ENCODE data around the gene TICAM1.
"Not testable (repeated sequence)": the region's sequence is repeated elsewhere in the genome, so short reads cannot be mapped to it uniquely, and the experiment has no call there.

The TICAM1 gene

DNA sequence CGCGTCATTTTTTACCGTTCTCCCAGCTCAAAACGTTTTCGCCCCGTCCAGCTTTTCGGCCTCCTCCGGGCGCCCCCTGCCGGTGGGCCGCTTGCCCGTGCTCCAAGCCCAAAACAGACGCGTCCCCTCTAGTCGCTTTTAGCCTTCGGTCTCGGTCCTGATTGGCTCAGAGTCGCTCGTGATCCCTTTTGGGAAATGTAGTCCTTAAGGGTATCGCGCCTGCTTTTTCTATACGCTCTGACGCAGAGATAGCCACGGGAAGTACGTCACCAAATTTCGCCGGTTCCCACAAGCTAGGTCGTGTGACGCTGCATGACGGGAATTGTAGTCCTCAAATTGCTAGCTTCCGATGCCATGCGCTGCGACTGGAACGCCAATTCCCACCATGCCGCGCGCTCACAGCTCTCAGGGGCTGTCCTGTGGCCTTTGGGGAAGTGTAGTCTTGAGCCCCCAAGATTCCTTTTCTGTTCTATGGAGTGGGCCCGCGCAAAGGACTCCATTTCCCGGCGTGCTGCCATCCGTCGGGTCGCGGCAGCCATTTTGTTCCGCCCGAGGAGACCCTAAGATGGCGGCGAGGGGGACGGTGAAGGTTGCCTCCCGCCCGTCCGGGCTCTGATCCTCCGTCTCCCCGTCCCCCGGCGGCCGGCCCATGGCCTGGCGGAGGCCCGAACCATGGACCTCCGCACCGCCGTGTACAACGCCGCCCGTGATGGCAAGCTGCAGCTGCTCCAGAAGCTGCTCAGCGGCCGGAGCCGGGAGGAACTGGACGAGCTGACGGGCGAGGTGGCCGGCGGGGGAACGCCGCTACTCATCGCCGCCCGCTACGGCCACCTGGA is 40.1 kb downstream of the TICAM1 start, which contains the start of gene FEM1A:
TSS of gene FEM1A (plus strand) at position 552 of the 836 bp plus-strand sequence. CDS start at position 673, 121 bp downstream.
- peaks cover 25% of the 10 kb centered on the region for H3K4me1 ChIP-seq (ENCODE audit: insufficient read depth, low read length)
- no peak within 1 kb of the TSS for H2AFZ ChIP-seq (ENCODE audit: low read depth, low read length)
- H3K9me3 ChIP-seq (ENCODE audit: low read length): no peaks in the 10 kb centered on the region
- H3K36me3 ChIP-seq (ENCODE audit: insufficient read depth, low read length): peaks cover 26% of the 10 kb centered on the region
- peak within 1 kb of the TSS; percentile 75 for H3K4me3 ChIP-seq (ENCODE audit: low read length)
- no peaks in the 10 kb centered on the region for H3K27me3 ChIP-seq (ENCODE audit: insufficient read depth, low read length)

DNA sequence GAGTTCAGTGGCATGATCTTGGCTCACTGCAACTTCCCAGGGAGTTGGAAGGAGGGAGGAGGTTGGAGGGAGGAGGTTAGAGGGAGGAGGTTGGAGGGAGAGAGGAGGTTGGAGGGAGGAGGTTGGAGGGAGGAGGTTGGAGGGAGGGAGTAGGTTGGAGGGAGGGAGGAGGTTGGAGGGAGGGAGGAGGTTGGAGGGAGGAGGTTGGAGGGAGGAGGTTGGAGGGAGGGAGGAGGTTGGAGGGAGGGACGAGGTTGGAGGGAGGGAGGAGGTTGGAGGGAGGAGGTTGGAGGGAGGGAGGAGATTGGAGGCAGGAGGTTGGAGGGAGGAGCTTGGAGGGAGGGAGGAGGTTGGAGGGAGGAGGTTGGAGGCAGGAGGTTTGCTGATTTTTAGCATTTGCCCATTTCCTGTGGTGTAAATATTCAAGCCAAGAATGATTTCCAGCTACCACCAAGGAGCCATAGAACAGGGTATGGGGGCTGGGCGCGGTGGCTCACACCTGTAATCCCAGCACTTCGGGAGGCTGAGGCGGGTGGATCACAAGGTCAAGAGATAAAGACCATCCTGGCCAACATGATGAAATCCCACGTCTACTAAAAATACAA is 45.0 kb downstream of the TICAM1 start:
- not testable (repeated sequence) for H3K36me3 ChIP-seq (ENCODE audit: insufficient read depth, low read length); H3K9me3 ChIP-seq (ENCODE audit: low read length); H2AFZ ChIP-seq (ENCODE audit: low read depth, low read length); H3K27me3 ChIP-seq (ENCODE audit: insufficient read depth, low read length); H3K4me3 ChIP-seq (ENCODE audit: low read length); H3K4me1 ChIP-seq (ENCODE audit: insufficient read depth, low read length)

DNA sequence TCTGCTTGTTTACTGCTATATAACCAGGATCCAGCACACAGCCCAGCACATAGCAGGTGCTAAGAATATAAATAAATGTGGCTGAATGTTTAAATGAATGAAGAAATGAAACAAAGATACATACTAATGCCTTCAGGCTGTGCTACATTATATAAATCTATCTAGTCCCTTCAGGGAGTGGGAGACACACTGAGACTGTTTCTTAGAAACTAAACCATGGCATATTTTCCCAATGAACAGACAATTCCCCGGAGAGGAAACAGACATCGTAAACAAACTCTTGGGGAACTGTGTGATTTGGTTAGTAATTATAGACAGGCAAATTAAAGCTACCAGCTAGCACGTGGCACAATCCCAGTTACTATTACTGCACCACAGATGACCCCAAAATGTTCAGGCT is 49.7 kb downstream of the TICAM1 start:
- Histone ChIP-seq H3K4me1 (ENCODE audit: insufficient read depth, low read length) (no peaks in the 10 kb centered on the region), H3K27me3 (ENCODE audit: insufficient read depth, low read length) (no peaks in the 10 kb centered on the region)

GRCh38 chr19:4780860-4781259 is 50.7 kb downstream of the TICAM1 start:
- no peaks in the 10 kb centered on the region for H3K27me3 ChIP-seq (ENCODE audit: insufficient read depth, low read length)
- H2AFZ ChIP-seq (ENCODE audit: low read depth, low read length): no peak overlapping the region

More for the DNA sequence above, 49.7 kb downstream of the TICAM1 start:
- no peaks in the 10 kb centered on the region for H3K36me3 ChIP-seq (ENCODE audit: insufficient read depth, low read length)
- no peak overlapping the region for H3K4me3 ChIP-seq (ENCODE audit: low read length)
- no peak overlapping the region for H2AFZ ChIP-seq (ENCODE audit: low read depth, low read length)
- no peaks in the 10 kb centered on the region for H3K9me3 ChIP-seq (ENCODE audit: low read length)

GRCh38 chr19:4778124-4778523 is 53.4 kb downstream of the TICAM1 start:
- not testable (repeated sequence) for H3K4me1 ChIP-seq (ENCODE audit: insufficient read depth, low read length); H3K27me3 ChIP-seq (ENCODE audit: insufficient read depth, low read length); H3K36me3 ChIP-seq (ENCODE audit: insufficient read depth, low read length); H3K4me3 ChIP-seq (ENCODE audit: low read length); H2AFZ ChIP-seq (ENCODE audit: low read depth, low read length); H3K9me3 ChIP-seq (ENCODE audit: low read length)

More at GRCh38 chr19:4780860-4781259, 50.7 kb downstream of the TICAM1 start:
- Histone ChIP-seq H3K36me3 (ENCODE audit: insufficient read depth, low read length) (no peaks in the 10 kb centered on the region), H3K4me3 (ENCODE audit: low read length) (no peak overlapping the region), H3K4me1 (ENCODE audit: insufficient read depth, low read length) (no peaks in the 10 kb centered on the region), H3K9me3 (ENCODE audit: low read length) (no peaks in the 10 kb centered on the region)

DNA sequence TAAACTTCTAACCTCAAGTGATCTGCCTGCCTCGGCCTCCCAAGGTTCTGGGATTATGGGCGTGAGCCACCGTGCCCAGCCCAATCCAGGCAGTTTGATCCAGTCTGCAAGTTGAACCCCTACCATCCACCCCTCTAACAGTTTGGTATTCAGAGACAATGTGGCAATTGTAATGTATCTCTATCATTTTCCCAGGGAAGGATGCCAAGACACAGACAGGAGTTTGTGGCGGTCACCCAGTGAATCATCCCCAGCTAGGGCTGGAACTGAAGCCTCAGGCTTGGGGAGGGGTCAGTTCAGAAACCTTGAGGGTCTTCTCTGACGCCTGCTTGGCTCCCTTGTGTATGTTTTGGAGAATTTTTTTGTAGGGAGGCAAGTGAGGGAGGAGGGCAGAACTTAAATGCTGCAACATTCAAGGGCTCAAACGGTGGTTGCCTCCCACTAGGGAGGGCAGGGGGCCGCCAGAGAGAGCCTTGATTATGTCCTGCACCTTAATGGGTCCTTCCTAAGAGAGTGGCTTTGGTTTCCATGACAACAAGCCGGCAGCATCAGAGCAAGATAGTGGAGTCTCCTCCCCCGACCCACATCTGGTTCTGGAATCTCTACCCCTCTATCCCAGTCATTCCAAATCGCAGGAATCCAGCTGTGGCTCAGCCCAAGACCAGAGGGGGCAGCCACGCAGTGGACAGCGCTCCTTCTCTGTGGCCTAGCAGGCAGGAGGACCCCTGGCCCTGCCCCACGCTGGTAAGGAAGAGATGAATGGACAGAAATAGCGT is 54.9 kb downstream of the TICAM1 start:
- Histone ChIP-seq H3K4me1 (ENCODE audit: insufficient read depth, low read length) (no peaks in the 10 kb centered on the region), H2AFZ (ENCODE audit: low read depth, low read length) (no peak overlapping the region), H3K27me3 (ENCODE audit: insufficient read depth, low read length) (no peaks in the 10 kb centered on the region), H3K4me3 (ENCODE audit: low read length) (no peak overlapping the region), H3K9me3 (ENCODE audit: low read length) (no peaks in the 10 kb centered on the region), H3K36me3 (ENCODE audit: insufficient read depth, low read length) (no peaks in the 10 kb centered on the region)

DNA sequence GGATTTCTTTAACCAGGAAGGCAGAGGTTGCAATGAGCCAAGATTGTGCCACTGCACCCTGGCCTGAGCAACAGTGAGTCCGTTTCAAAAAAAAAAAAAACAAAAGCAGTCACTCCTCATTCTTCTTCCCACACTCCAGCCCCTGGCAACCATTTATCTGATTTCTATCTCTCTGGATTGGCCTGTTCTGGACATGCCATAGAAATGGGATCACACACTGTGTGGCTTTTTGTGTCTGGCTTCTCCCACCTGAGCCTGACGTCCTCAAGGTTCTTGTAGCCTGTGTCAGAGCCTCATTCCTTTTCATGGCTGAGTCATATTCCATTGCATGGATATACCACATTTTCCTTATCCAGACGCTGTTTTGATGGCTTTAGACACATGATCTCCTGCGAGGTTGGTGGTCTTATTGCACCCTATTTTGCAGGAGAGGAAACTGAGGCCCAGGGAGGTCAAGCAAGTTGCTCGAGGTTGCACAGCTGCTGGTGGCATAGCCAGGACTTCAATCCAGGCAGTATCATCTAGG is 55.8 kb downstream of the TICAM1 start:
- Histone ChIP-seq H2AFZ (ENCODE audit: low read depth, low read length) (no peak overlapping the region), H3K27me3 (ENCODE audit: insufficient read depth, low read length) (no peaks in the 10 kb centered on the region), H3K9me3 (ENCODE audit: low read length) (no peaks in the 10 kb centered on the region), H3K4me3 (ENCODE audit: low read length) (no peak overlapping the region), H3K4me1 (ENCODE audit: insufficient read depth, low read length) (no peaks in the 10 kb centered on the region), H3K36me3 (ENCODE audit: insufficient read depth, low read length) (no peaks in the 10 kb centered on the region)

DNA sequence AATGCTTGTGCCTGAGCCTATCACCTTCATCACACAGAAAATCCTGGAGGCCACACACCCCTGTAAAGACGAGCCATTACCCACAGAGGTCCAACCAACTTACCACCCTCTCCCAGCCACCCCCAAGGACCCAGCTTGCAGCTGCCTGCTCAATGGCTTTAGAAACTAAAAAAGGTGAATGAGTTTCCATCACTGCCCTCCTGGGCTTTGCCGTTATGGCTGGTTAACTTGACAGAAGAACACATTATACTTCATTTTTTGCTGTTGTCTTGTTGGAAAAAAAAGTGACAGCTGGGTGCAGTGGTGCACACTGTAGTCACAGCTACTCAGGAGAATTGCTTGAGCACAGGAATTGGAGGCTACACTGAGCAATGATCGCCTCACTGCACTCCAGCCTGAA is 57.4 kb downstream of the TICAM1 start:
- Histone ChIP-seq H3K27me3 (ENCODE audit: insufficient read depth, low read length) (no peaks in the 10 kb centered on the region), H2AFZ (ENCODE audit: low read depth, low read length) (no peak overlapping the region), H3K36me3 (ENCODE audit: insufficient read depth, low read length) (no peaks in the 10 kb centered on the region), H3K4me3 (ENCODE audit: low read length) (no peak overlapping the region), H3K9me3 (ENCODE audit: low read length) (no peaks in the 10 kb centered on the region), H3K4me1 (ENCODE audit: insufficient read depth, low read length) (no peaks in the 10 kb centered on the region)

DNA sequence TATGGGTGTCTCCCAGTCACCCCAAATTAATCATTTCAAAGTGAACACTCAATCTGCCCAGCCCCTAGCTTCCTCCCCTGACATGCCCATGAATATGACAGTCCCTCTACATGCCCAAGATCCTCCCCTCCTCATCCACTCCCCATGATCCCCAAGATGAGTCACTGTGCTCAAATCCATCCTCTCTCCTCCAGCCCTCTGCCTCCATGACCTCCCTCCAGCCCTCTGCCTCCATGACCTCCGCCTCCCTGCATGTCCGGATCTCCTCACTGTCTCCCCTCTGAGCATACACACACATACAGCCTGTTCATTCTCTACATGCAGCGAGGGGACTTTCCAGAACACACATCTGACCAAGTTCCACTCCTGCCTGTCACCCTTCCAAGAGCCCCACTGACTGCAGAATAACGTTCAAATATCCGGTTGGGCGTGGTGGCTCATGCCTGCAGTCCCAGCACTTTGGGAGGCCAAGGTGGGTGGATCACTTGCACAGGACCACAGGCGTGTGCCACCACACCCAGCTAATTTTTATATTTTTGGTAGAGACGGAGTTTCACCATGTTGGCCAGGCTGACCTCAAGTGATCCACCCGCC is 58.4 kb downstream of the TICAM1 start:
- Histone ChIP-seq H3K36me3 (ENCODE audit: insufficient read depth, low read length) (no peaks in the 10 kb centered on the region), H3K9me3 (ENCODE audit: low read length) (no peaks in the 10 kb centered on the region), H3K4me3 (ENCODE audit: low read length) (no peak overlapping the region), H2AFZ (ENCODE audit: low read depth, low read length) (no peak overlapping the region), H3K27me3 (ENCODE audit: insufficient read depth, low read length) (no peaks in the 10 kb centered on the region), H3K4me1 (ENCODE audit: insufficient read depth, low read length) (no peaks in the 10 kb centered on the region)

DNA sequence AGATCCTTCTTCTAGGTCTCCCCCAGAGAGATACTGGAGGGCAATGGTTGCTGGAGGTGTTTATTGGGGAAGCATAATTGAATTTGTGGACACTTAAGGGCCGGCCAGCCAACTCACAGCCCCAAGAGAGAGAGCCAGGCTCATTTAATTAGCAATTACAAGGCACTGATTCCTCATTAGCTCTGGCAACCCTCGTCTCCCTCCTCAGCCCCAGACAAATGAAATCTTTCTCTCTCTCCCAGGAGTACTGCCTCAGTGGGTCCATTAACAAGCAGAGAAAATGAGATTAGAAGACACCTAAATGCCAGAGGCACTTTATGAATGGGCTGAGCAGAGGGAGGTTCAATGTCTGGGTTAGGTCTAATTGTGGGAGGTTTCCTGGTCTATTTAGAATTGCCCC is 58.9 kb downstream of the TICAM1 start:
- Histone ChIP-seq H3K9me3 (ENCODE audit: low read length) (no peaks in the 10 kb centered on the region), H3K4me1 (ENCODE audit: insufficient read depth, low read length) (no peaks in the 10 kb centered on the region), H3K4me3 (ENCODE audit: low read length) (no peak overlapping the region), H3K27me3 (ENCODE audit: insufficient read depth, low read length) (no peaks in the 10 kb centered on the region), H3K36me3 (ENCODE audit: insufficient read depth, low read length) (no peaks in the 10 kb centered on the region), H2AFZ (ENCODE audit: low read depth, low read length) (no peak overlapping the region)

DNA sequence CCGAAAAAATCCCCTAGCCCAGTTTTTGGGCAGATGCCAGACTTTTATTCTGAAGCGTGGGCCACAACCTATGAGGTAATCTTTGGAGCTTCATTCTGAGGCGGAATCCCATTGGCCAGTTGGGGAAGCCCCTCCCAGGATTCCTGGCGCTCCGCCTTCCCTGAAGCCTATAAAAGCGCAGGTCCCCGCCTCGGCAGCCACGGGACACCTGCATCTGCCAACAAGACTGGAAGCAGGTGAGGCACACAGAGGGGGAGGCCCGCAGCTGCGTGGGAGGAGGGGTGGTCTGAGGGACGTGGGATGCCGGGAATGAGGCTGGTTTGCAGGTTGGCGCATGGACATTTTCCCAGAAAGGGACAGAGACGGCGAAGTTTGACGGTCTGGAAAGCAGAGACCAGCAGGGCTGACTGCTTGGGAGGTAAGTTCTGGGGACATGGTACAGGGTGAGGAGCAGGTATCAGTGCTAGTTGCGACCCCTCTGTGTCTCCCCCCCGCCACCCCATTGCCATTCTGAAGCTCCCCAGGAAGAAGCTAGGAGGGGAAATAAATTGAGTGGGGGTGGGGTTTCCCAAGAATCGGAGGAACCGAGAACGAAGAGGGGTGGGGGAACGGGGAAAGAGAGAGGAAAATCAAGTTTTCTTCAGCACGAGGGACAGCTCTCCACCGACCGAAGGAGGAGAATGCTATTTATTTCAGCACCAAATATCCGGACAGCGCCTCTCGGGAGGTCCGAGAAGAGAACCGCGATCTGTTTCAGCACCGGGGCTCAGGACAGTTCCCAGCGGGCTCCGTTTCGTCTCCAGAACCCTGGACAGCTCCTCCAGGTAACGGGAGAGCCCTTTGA is 62.4 kb downstream of the TICAM1 start:
- Histone ChIP-seq H2AFZ (ENCODE audit: low read depth, low read length) (no peak overlapping the region), H3K27me3 (ENCODE audit: insufficient read depth, low read length) (no peaks in the 10 kb centered on the region), H3K4me3 (ENCODE audit: low read length) (peak overlapping the region; percentile 43), H3K4me1 (ENCODE audit: insufficient read depth, low read length) (peaks cover 7% of the 10 kb centered on the region), H3K36me3 (ENCODE audit: insufficient read depth, low read length) (no peaks in the 10 kb centered on the region), H3K9me3 (ENCODE audit: low read length) (no peaks in the 10 kb centered on the region)

Measured in neuron (in vitro differentiated cells).